ENCODE measurements around the gene WDR1. TPM values are rescaled to one million over a fixed set of nuclear protein-coding genes. Genes with fewer than 3 reads are reported as not detected.

WDR1 gene
- total and polyA plus RNA-seq, 10 of the 15 experiments (the other 5 are each of a cell fraction or from before 2014, with no cell fraction given) = 28.5 to 397 (median 290) TPM

- no peak for TF ChIP-seq HSF1 (IDR thresholded peaks at IDR 0.05; ENCODE audit: low read depth, low read length)
- TF ChIP-seq ASH2L (IDR thresholded peaks at IDR 0.05; ENCODE audit: borderline replicate concordance, low read depth) = no peak
- TF ChIP-seq EP300 (IDR thresholded peaks at IDR 0.05; ENCODE audit: borderline replicate concordance in 1 of 2, control insufficient read depth in 1 of 2, low read depth in 2 of 2, low read length in 2 of 2) = no peak
- peak; percentile 85 for TF ChIP-seq GATAD2B (conservative IDR thresholded peaks at IDR 0.05; ENCODE audit: low read depth)
- TF ChIP-seq ZBED1 (IDR thresholded peaks at IDR 0.05; ENCODE audit: borderline replicate concordance) = 0 out of 2 replicates have a peak, but pooled peaks have one; percentile 23
- TF ChIP-seq ATF2 (IDR thresholded peaks at IDR 0.05; ENCODE audit: low read length) = no peak
- TF ChIP-seq SKIL (IDR thresholded peaks at IDR 0.05; ENCODE audit: low read depth, poor library complexity, severe bottlenecking) = peak; percentile 20
- peak in 1 of 2 experiments; percentile 83; a peak in 2 of 3 replicates for TF ChIP-seq EGR1 (IDR thresholded peaks at IDR 0.05; ENCODE audit: borderline replicate concordance in 1 of 2, low read depth in 2 of 2, low read length in 2 of 2)
- TF ChIP-seq RUNX3 (IDR thresholded peaks at IDR 0.05; ENCODE audit: low read length) = peak; percentile 82
- TF ChIP-seq PBX3 (IDR thresholded peaks at IDR 0.05; ENCODE audit: insufficient replicate concordance, low read depth, low read length) = peak; percentile 33
- peak; percentile 19 for TF ChIP-seq BCL3 (IDR thresholded peaks at IDR 0.05; ENCODE audit: borderline replicate concordance, insufficient read depth, low read depth, low read length, poor library complexity, severe bottlenecking)
- peak; percentile 81 for TF ChIP-seq BACH1 (IDR thresholded peaks at IDR 0.05; ENCODE audit: borderline replicate concordance)
- 0 out of 2 replicates have a peak, but pooled peaks have one; percentile 15 for TF ChIP-seq MYB (IDR thresholded peaks at IDR 0.05; ENCODE audit: borderline replicate concordance, low read depth, low read length)
- TF ChIP-seq MXI1 (IDR thresholded peaks at IDR 0.05; ENCODE audit: low read depth, low read length) = 0 out of 2 replicates have a peak, but pooled peaks have one; percentile 69
- TF ChIP-seq POLR2AphosphoS2 (IDR thresholded peaks at IDR 0.05; ENCODE audit: low read depth, low read length) = peak; percentile 94
Measured at GRCh38 chr4:10116569-10117358, at the start of gene WDR1 (continued).

All from GM12878 (cell line).